GM19452 (cell line): ENCODE results near the gene TOMM20.
"Not testable (repeated sequence)": the region's sequence is repeated elsewhere in the genome, so short reads cannot be mapped to it uniquely, and the experiment has no call there.

Experiments
- ATAC-seq: cut with Tn5 transposase; IDR thresholded peaks from one replicate; pipeline ENCODE4 v1.9.1; 2021; ENCODE audit not compliant: unreplicated experiment

TOMM20 gene

GRCh38 chr1:235080297-235080657, 48.4 kb downstream of the TOMM20 start:
- ATAC-seq: not testable (repeated sequence)

DNA sequence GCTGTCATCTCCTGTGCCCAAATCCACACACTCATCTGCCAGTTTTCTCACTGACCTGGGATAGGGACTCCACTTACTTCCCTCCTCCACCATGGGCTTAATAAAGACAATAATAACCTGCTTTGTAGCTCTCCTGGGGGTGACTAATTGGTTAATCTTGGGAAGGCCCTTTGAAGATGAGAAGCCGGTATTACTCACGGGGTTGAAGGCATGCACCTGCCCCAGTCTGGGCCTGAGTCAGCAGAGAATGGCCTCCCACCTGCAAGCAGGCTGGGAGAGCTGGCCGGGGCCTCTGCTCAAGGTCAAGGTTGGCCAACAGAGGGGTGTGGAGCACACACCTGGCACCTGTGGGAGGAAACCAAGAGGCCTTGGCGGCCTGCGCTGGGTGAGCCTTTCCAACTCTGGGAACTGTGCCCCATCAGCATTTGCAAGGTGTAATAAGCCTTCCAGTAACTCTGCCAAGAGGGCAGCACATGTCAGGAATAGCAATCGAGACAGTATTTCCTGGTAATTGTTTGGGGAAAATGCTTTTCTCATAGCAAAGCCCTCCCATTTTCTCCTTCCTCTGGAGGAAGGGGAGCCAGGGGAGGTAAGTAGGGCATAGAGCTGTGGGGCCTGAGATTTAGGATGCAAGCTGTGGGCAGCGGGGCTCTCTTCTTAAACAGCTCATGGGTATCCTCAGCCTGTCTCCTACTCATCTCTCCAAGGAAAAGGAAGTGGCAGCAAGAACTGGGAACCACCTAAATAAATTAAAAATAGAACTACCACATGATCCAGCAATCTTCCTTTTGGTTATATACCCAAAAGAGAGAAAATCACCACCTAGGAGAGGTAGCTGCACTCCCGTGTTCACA, 49.0 kb downstream of the TOMM20 start:
- no peak for ATAC-seq

GRCh38 chr1:235078480-235079381, 49.9 kb downstream of the TOMM20 start:
- ATAC-seq: no peak

DNA sequence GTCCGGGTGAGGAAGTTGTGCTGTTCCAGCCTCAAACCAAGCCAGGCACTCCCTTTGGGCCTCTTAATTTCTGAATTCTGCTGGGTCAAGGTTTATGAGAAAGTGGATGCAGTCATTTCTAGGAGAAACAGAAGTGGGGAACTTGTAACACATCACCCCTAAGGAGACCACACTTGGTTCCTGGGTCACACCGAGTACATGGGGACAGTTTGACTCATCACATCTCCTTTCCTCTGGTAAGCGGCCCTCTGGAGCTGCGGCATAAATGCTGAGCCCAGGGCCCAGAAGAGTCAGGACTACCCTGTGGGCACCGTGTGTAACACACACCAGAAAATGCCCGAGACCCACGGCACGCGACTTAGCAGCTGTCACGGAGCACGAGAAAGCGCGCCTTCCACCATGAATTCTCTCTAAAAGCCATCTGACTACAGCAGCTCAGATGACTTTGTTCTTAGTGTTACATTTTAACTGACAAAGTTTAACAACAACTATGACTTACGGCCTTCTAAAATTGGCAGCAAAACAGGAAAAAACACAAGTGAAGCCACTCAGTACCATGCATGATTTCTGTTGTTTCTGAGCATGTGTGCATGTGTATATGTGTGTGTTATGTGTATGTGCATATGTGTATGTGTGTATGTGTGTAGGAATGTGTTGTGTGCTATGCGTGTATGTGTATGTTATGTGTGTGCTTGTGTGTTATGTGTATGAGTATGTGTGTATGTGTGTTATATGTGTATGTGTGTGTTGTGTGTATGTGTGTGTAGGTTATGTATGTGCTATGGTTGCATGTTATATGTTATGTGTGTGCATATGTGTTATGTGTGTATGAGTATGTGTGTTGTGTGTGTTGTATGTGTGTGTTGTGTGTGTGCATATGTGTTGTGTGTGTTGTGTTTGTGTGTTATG, 50.8 kb downstream of the TOMM20 start:
- ATAC-seq: peak; percentile 34

GRCh38 chr1:235077163-235077540, 51.5 kb downstream of the TOMM20 start:
- no peak for ATAC-seq

GRCh38 chr1:235076504-235077162, 52.0 kb downstream of the TOMM20 start:
- ATAC-seq: no peak

- ATAC-seq: no peak
These were observed 52.8 kb downstream of the TOMM20 start for GRCh38 chr1:235075777-235076308.

- ATAC-seq: peak; percentile 75
These were observed 53.4 kb downstream of the TOMM20 start for GRCh38 chr1:235075048-235075776.

GRCh38 chr1:235074523-235075047, 54.1 kb downstream of the TOMM20 start:
- peak; percentile 30 for ATAC-seq

DNA sequence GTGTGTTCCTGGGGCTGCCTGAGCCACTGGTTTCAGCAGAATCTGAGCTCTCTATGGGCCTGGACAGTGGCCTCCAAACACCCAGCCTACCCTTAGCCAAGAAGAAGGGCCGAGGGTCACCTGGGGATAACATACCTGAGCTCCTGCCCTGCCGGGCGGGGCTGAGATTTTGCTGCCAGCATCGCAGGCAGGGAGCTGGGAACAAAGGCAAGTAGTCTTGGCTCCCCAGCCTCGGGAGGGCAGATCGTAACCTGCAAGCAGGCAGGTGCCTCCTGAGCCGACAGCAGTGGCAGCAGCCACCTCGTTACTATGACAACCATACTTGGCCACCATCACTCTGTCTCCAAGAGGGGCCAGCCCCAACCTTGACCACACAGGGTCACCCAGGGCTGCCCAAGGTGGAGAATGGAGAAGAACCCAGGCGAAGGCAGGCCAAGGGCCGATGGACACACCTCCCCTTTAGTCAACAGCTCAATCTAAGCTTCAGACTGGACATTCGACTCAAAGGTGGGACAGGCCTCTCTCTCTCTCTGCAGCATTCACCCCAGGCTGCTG, 54.6 kb downstream of the TOMM20 start:
- no peak for ATAC-seq

DNA sequence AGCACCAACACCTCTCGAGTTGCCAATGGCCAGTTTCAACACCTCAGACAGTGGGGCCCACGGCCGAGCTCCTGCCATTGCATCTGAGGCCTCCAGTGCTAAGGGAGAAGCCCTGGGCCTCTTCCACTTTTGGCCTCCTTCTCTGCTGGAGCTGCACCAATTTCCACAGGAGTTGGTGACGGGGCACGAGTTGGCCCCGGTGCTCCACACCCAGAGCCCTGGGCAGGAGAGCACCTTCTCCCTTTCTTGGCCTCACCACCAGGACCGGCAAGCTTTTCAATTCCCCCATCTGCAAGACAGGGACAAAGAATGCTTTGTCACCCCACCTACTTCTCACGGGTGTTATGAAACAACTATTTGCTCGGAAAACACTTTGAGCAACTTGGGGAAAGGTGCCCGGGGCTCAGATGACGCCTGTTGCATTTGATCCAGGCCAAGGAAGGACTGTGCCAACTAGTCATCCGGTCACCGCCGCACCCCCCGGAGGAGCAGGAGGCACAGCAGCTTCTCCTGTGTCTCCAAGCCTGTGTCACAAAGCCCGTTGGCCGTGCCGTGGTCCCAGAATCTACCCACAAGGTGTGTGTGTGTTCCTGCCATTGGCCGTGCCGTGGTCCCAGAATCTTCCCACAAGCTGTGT, 55.2 kb downstream of the TOMM20 start:
- ATAC-seq: no peak

- not testable (repeated sequence) for ATAC-seq
These were observed 56.1 kb downstream of the TOMM20 start for GRCh38 chr1:235072577-235072976.

DNA sequence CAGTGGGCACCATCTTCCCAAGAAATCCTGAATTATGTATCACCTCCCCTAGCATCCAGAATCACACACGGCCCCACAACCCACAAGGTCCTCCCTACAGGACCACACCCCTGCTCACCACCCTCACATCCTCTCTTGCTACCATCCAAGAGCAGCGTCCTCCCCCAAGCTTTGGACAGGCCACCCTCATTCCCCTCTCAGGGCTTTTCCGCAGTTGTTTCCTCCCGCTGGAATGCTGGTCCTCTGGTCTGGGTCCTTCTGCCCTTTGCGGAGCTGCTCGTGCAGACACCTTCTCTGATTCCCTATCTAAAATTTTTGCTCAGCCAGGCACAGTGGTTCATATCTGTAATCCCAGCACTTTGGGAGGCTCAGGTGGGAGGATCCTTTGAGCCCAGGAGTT, 56.5 kb downstream of the TOMM20 start:
- ATAC-seq: no peak

- ATAC-seq: no peak
These were observed 57.8 kb downstream of the TOMM20 start for GRCh38 chr1:235070819-235071218.

GRCh38 chr1:235069577-235070563, 58.8 kb downstream of the TOMM20 start:
- no peak for ATAC-seq

DNA sequence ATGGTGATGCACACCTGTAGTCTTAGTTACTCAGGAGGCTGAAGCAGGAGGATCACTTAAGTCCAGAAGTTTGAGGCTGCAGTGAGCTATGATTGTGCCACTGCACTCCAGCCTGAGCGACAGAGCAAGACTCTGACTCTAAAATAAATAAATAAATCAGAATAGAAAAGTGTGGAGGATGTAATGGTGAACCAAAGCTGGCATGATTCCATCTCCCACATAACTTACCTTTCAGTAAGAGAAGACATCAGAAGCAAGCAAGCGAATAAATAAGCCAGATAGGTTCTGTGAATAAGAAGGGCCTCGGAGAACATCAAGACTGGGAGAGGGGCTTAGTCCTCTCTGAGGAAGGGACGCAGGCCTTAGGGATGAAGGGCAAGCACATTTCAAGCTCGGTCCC, 59.5 kb downstream of the TOMM20 start:
- ATAC-seq: no peak
